Stromal cell of bone marrow (primary cell): ENCODE results near the gene CCDC50.
A peak's percentile ranks its signal among the peaks of the same experiment; 100 is the strongest.

Source experiments
- DNase-seq: peaks from one replicate; pipeline ENCODE4 v3.0.0-alpha.2; 2012; ENCODE audit warnings: low read depth

Gene CCDC50

GRCh38 chr3:191328962-191329653 lies at the start of gene CCDC50:
Gene CCDC50 (plus strand): TSS chr3:191329394. CDS start chr3:191329675, 281 bp downstream.
- DNase-seq, result no peak

- DNase-seq, result no peak
These were observed 49.1 kb upstream of the CCDC50 start for GRCh38 chr3:191280111-191280510.

GRCh38 chr3:191280882-191281281 lies 48.3 kb upstream of the CCDC50 start:
- no peak for DNase-seq

- DNase-seq, result peak; percentile 72
These were observed 46.7 kb upstream of the CCDC50 start for GRCh38 chr3:191282251-191283185.

GRCh38 chr3:191283400-191283799 lies 45.8 kb upstream of the CCDC50 start:
- no peak for DNase-seq

GRCh38 chr3:191290311-191291025 lies 38.7 kb upstream of the CCDC50 start:
- DNase-seq, result peak; percentile 29

- DNase-seq, result no peak
These were observed 36.8 kb upstream of the CCDC50 start for GRCh38 chr3:191292243-191293015.

GRCh38 chr3:191294291-191294690 lies 34.9 kb upstream of the CCDC50 start:
- no peak for DNase-seq

- no peak for DNase-seq
These were observed 33.1 kb upstream of the CCDC50 start for GRCh38 chr3:191296041-191296541.

- no peak for DNase-seq
These were observed 30.3 kb upstream of the CCDC50 start for GRCh38 chr3:191298846-191299245.

- DNase-seq, result no peak
These were observed 28.8 kb upstream of the CCDC50 start for GRCh38 chr3:191300422-191300821.

- no peak for DNase-seq
These were observed 28.2 kb upstream of the CCDC50 start for GRCh38 chr3:191301017-191301416.

GRCh38 chr3:191301782-191302411 lies 27.3 kb upstream of the CCDC50 start:
- no peak for DNase-seq

GRCh38 chr3:191302451-191302850 lies 26.7 kb upstream of the CCDC50 start:
- DNase-seq, result no peak

GRCh38 chr3:191303596-191303995 lies 25.6 kb upstream of the CCDC50 start:
- DNase-seq, result no peak

- no peak for DNase-seq
These were observed 22.8 kb upstream of the CCDC50 start for GRCh38 chr3:191306428-191306827.

GRCh38 chr3:191307341-191307740 lies 21.9 kb upstream of the CCDC50 start:
- no peak for DNase-seq

- no peak for DNase-seq
These were observed 15.9 kb upstream of the CCDC50 start for GRCh38 chr3:191313296-191313695.

GRCh38 chr3:191314109-191314728 lies 15.0 kb upstream of the CCDC50 start:
- no peak for DNase-seq

GRCh38 chr3:191316876-191317603 lies 12.2 kb upstream of the CCDC50 start:
- no peak for DNase-seq
